ENCODE results near the gene ZNF526. TPM values are rescaled to one million over a fixed set of nuclear protein-coding genes. Genes with fewer than 3 reads are reported as not detected.

The ZNF526 gene
- total and polyA plus RNA-seq, 9 of the 15 experiments (the other 6 are each of a cell fraction or from before 2014, with no cell fraction given) = 1.3 to 17.9 (median 6.2) TPM

GRCh38 chr19:42242512-42243409, 22.6 kb downstream of the ZNF526 start, which contains the start of gene GSK3A (continued):
- TF ChIP-seq E2F6 (IDR thresholded peaks at IDR 0.05; ENCODE audit: borderline replicate concordance in 1 of 2, extremely low read depth in 1 of 2, insufficient read depth in 1 of 2, insufficient read length in 1 of 2, low read depth in 1 of 2, low read length in 1 of 2, poor library complexity in 1 of 2, severe bottlenecking in 1 of 2) (peak; percentile 56 to 64), HMGN3 (IDR thresholded peaks at IDR 0.05; ENCODE audit: borderline replicate concordance, extremely low read depth, insufficient read length, low read depth, low read length) (peak; percentile 76), TAF1 (IDR thresholded peaks at IDR 0.05; ENCODE audit: control insufficient read depth, extremely low read depth, insufficient read depth, low read length, severe bottlenecking) (peak; percentile 95), SNRNP70 (optimal IDR thresholded peaks at IDR 0.05; ENCODE audit: low read depth, low read length) (no peak), ZNF165 (CRISPR knock-in tag; IDR thresholded peaks at IDR 0.05; ENCODE audit: borderline replicate concordance) (no peak; the same call in 1 of the 2 replicates), ID3 (CRISPR knock-in tag; IDR thresholded peaks at IDR 0.05) (no peak), ID3 (tag; IDR thresholded peaks at IDR 0.05) (peak; percentile 42; the same call in 1 of the 2 replicates), ZNF79 (CRISPR knock-in tag; IDR thresholded peaks at IDR 0.05; ENCODE audit: low read depth) (0 out of 2 replicates have a peak, but pooled peaks have one; percentile 39), RB1 (IDR thresholded peaks at IDR 0.05; ENCODE audit: low read depth) (peak; percentile 84), C11orf30 (IDR thresholded peaks at IDR 0.05; ENCODE audit: low read depth) (peak; percentile 52), PRDM10 (IDR thresholded peaks at IDR 0.05; ENCODE audit: partially characterized antibody) (peak; percentile 59), ZNF511 (CRISPR knock-in tag; IDR thresholded peaks at IDR 0.05) (peak; percentile 63; the same call in 1 of the 2 replicates), ZNF431 (CRISPR knock-in tag; IDR thresholded peaks at IDR 0.05) (0 out of 2 replicates have a peak, but pooled peaks have one; percentile 44), ZBTB9 (CRISPR knock-in tag; IDR thresholded peaks at IDR 0.05) (peak; percentile 66; the same call in 1 of the 2 replicates), KLF6 (CRISPR knock-in tag; IDR thresholded peaks at IDR 0.05; ENCODE audit: borderline replicate concordance) (0 out of 2 replicates have a peak, but pooled peaks have one; percentile 16), ZNF277 (CRISPR knock-in tag; IDR thresholded peaks at IDR 0.05; ENCODE audit: borderline replicate concordance) (no peak)

Data from K562 (cell line).